ENCODE data around the gene DDX27.

DNA sequence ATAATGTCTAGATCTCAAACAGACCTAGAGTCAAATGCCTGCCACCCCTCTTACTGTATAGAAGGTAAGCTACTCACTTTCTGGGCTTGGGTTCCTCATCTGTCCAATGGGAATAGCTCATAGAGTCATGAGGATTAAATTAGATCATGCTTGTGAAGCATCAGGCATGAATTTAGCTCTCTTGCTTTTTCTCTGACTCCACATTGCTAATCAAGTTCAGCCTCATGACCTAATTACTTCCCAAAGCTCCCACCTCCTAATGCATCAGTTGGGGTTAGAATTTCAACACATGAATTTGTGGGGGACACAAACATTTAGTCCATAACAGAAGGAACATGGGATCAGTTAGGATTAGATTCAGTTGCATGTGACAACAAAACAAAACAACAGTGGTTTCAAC lies 4.6 kb upstream of the DDX27 start:
- TF ChIP-seq, protein P1, sequence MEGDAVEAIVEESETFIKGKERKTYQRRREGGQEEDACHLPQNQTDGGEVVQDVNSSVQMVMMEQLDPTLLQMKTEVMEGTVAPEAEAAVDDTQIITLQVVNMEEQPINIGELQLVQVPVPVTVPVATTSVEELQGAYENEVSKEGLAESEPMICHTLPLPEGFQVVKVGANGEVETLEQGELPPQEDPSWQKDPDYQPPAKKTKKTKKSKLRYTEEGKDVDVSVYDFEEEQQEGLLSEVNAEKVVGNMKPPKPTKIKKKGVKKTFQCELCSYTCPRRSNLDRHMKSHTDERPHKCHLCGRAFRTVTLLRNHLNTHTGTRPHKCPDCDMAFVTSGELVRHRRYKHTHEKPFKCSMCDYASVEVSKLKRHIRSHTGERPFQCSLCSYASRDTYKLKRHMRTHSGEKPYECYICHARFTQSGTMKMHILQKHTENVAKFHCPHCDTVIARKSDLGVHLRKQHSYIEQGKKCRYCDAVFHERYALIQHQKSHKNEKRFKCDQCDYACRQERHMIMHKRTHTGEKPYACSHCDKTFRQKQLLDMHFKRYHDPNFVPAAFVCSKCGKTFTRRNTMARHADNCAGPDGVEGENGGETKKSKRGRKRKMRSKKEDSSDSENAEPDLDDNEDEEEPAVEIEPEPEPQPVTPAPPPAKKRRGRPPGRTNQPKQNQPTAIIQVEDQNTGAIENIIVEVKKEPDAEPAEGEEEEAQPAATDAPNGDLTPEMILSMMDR (IDR thresholded peaks at IDR 0.05) = no peak
- TF ChIP-seq POLR2A (IDR thresholded peaks at IDR 0.05) (no peak), EP300 (IDR thresholded peaks at IDR 0.05) (no peak)

All from ovary (tissue), 3 donors.